ENCODE measurements around the gene GLRA3. TPM values are rescaled to one million over a fixed set of nuclear protein-coding genes. Genes with fewer than 3 reads are reported as not detected.

The GLRA3 gene
- total and polyA plus RNA-seq, 10 of the 15 experiments (the other 5 are each of a cell fraction or from before 2014, with no cell fraction given): not detected

DNA sequence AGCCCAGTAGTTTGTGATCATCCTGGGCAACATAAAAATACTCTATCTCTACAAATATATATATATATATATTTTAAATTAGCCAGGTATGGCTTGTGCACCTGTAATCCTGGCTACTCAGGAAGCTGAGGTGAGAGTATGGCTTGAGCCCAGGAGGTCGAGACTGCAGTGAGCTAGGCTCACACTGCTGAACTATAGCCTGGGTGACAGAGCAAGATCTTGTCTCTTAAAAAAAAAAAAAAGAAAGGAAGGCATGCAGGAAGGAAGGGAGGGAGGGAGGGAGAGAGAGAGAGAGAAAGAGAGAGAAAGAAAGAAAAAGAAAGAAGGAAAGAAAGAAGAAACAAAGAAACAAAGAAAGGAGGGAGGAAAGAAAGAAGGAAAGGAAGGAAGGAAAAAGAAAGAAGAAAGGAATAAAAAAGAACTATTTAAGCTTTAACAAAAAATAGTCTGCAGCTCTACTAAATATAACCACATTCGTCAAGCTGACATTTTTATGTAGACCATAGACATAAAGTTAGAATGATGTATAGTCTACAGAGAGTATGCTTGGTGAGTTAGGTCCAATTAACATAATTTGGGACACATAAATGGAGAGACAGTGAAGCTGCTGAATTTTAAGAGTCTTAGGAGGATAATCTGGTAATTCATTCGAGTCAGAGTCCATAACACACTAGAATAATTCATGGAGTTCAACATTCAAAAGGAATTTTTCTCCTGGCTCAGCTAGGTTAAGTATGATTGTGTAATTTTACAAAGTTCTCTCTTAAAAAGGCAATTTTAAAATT lies 111.9 kb downstream of the GLRA3 start:
- no peak for FAIRE-seq

More for the DNA sequence above, 111.9 kb downstream of the GLRA3 start:
- Histone ChIP-seq H3K27ac (ENCODE audit: control insufficient read depth, insufficient read depth) (no peak overlapping the region), H2AFZ (ENCODE audit: control insufficient read depth, low read depth, low read length) (no peak overlapping the region), H3K36me3 (ENCODE audit: control insufficient read depth in 2 of 2, insufficient read depth in 2 of 2, low read length in 1 of 2) (no peaks in the 10 kb centered on the region), H3K4me2 (ENCODE audit: control insufficient read depth, insufficient read depth) (no peak overlapping the region), H3K9ac (ENCODE audit: control insufficient read depth, insufficient read depth, low read length) (no peak overlapping the region), H3K4me3 (no peak overlapping the region), H3K79me2 (ENCODE audit: control insufficient read depth, insufficient read depth, low read length) (no peaks in the 10 kb centered on the region), H3K9me3 (replicated peaks; ENCODE audit: control insufficient read depth, insufficient read depth, low read length) (no peaks in the 10 kb centered on the region), H3K27me3 (replicated peaks in 1 of 2; ENCODE audit: control insufficient read depth in 2 of 2, insufficient read depth in 2 of 2, low read length in 1 of 2) (0 out of 4 replicates have a peak, but pooled peaks cover 0 to 4% of the 10 kb centered on the region in 2 experiments), H3K4me1 (ENCODE audit: control insufficient read depth, insufficient read depth, low read length) (no peaks in the 10 kb centered on the region), H4K20me1 (ENCODE audit: control insufficient read depth, insufficient read depth) (no peaks in the 10 kb centered on the region)
- no peak for TF ChIP-seq ZNF274 (IDR thresholded peaks at IDR 0.05; ENCODE audit: insufficient read depth, insufficient read length)
- no peak for TF ChIP-seq HDAC2 (IDR thresholded peaks at IDR 0.05)
- TF ChIP-seq SMAD5 (IDR thresholded peaks at IDR 0.05; ENCODE audit: low read depth): no peak
- TF ChIP-seq USF1 (IDR thresholded peaks at IDR 0.05; ENCODE audit: borderline replicate concordance, extremely low read length, insufficient read depth, low read depth, low read length): no peak
- TF ChIP-seq SMARCA5 (IDR thresholded peaks at IDR 0.05): no peak
- no peak for TF ChIP-seq MEF2B (IDR thresholded peaks at IDR 0.05; ENCODE audit: partially characterized antibody, poor library complexity, severe bottlenecking)
- TF ChIP-seq EED (IDR thresholded peaks at IDR 0.05; ENCODE audit: low read depth): no peak
- TF ChIP-seq NRF1 (conservative IDR thresholded peaks at IDR 0.05; ENCODE audit: low read depth, low read length): no peak
- no peak for TF ChIP-seq PAX5 (IDR thresholded peaks at IDR 0.05; ENCODE audit: borderline replicate concordance, low read depth, low read length)
- no peak for TF ChIP-seq DPF2 (IDR thresholded peaks at IDR 0.05)
- no peak for TF ChIP-seq WRNIP1 (IDR thresholded peaks at IDR 0.05; ENCODE audit: borderline replicate concordance, low read depth, low read length)
- TF ChIP-seq STAT3 (IDR thresholded peaks at IDR 0.05; ENCODE audit: low read depth, low read length): no peak
- TF ChIP-seq, protein P1, sequence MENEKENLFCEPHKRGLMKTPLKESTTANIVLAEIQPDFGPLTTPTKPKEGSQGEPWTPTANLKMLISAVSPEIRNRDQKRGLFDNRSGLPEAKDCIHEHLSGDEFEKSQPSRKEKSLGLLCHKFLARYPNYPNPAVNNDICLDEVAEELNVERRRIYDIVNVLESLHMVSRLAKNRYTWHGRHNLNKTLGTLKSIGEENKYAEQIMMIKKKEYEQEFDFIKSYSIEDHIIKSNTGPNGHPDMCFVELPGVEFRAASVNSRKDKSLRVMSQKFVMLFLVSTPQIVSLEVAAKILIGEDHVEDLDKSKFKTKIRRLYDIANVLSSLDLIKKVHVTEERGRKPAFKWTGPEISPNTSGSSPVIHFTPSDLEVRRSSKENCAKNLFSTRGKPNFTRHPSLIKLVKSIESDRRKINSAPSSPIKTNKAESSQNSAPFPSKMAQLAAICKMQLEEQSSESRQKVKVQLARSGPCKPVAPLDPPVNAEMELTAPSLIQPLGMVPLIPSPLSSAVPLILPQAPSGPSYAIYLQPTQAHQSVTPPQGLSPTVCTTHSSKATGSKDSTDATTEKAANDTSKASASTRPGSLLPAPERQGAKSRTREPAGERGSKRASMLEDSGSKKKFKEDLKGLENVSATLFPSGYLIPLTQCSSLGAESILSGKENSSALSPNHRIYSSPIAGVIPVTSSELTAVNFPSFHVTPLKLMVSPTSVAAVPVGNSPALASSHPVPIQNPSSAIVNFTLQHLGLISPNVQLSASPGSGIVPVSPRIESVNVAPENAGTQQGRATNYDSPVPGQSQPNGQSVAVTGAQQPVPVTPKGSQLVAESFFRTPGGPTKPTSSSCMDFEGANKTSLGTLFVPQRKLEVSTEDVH (IDR thresholded peaks at IDR 0.05; ENCODE audit: low read depth, partially characterized antibody): no peak
- CTCF ChIA-PET: no interaction called here
- POLR2A ChIA-PET: interaction anchor here (0.6 kb wide), 1 partner anchor 40 kb away, joined by 3 read pairs; no protein-coding TSS in a partner anchor
- intact Hi-C loops (cut with micrococcal nuclease; ENCODE audit: unreplicated experiment): no loop called here
- 11% methylated on average over 3 of the region's 3 CpGs for WGBS (ENCODE audit: insufficient coverage, insufficient replicate concordance, low lambda C conversion rate, missing lambda C conversion rate)
- in situ Hi-C loops (cut with MboI): no loop called here
- no TSS peak for BruUV-seq (replicated peaks)
- SMC1A ChIA-PET (ENCODE audit: uncharacterized antibody, unreplicated experiment): no interaction called here
- ATAC-seq: no peak
- DNase-seq (ENCODE audit: low read depth, low spot score): no peak
- RAD21 ChIA-PET (ENCODE audit: unreplicated experiment): no interaction called here
